DND-41 (cell line): ENCODE results near the gene MS4A13.
"Not testable (repeated sequence)": the region's sequence is repeated elsewhere in the genome, so short reads cannot be mapped to it uniquely, and the experiment has no call there.

ENCODE experiments used
- ATAC-seq: fragments of 200-7000 bp; cut with Tn5 transposase; 3 replicates; pipeline ENCODE4 v1.9.1; 2021; ENCODE audit warnings: low read depth; ENCODE audit not compliant: insufficient read depth
- DNase-seq: peaks from one replicate; pipeline ENCODE4 v3.0.0-alpha.2; 2020
- H2AFZ ChIP-seq: 2 replicates; pipeline ENCODE4 v1.6.0; 2012; ENCODE audit warnings: low read depth, low read length
- H3K27ac ChIP-seq: 2 replicates; pipeline ENCODE4 v1.5.1; 2012; ENCODE audit warnings: low read length, inconsistent platforms
- H3K27me3 ChIP-seq: fragments of 200-600 bp; sonication (generic); 2 replicates; pipeline ENCODE4 v1.6.0; 2012; ENCODE audit warnings: low read length, mild to moderate bottlenecking, inconsistent platforms; ENCODE audit not compliant: insufficient read depth, poor library complexity
- H3K36me3 ChIP-seq: 2 replicates; pipeline ENCODE4 v1.5.1; 2012; ENCODE audit warnings: low read length, inconsistent platforms; ENCODE audit not compliant: insufficient read depth
- H3K4me1 ChIP-seq: 2 replicates; pipeline ENCODE4 v1.5.1; 2012; ENCODE audit warnings: mild to moderate bottlenecking, low read length; ENCODE audit not compliant: insufficient read depth
- H3K4me2 ChIP-seq: 2 replicates; pipeline ENCODE4 v1.6.0; 2012; ENCODE audit warnings: mild to moderate bottlenecking, moderate library complexity, low read length, inconsistent platforms; ENCODE audit not compliant: insufficient read depth
- H3K4me3 ChIP-seq, 2 experiments: fragments of 200-600 bp in 1 of 2; shearing (Covaris generic) in 1 of 2; 2 replicates each; pipeline ENCODE4 v1.5.1; 2012 to 2016; ENCODE audit warnings: inconsistent platforms in 2 of 2, low read length in 2 of 2, mild to moderate bottlenecking in 2 of 2, low read depth in 1 of 2, moderate library complexity in 1 of 2
- H3K79me2 ChIP-seq: 2 replicates; pipeline ENCODE4 v1.6.0; 2012; ENCODE audit warnings: low read length, inconsistent platforms; ENCODE audit not compliant: insufficient read depth
- H3K9ac ChIP-seq: 2 replicates; pipeline ENCODE4 v1.6.0; 2012; ENCODE audit warnings: low read depth, mild to moderate bottlenecking, inconsistent platforms, low read length, moderate library complexity
- H3K9me3 ChIP-seq: 2 replicates; pipeline ENCODE4 v1.5.1; 2012; ENCODE audit warnings: low read length, moderate library complexity, mild to moderate bottlenecking, inconsistent platforms; ENCODE audit not compliant: insufficient read depth, severe bottlenecking
- H4K20me1 ChIP-seq: 2 replicates; pipeline ENCODE4 v1.6.0; 2012; ENCODE audit warnings: low read length; ENCODE audit not compliant: insufficient read depth
- EZH2 ChIP-seq: IDR thresholded peaks from 3 replicates; pipeline ENCODE4 v1.6.1; 2012; ENCODE audit warnings: borderline replicate concordance, low read depth, mild to moderate bottlenecking, moderate library complexity, low read length, inconsistent platforms; ENCODE audit not compliant: severe bottlenecking
- TF ChIP-seq, protein P1 (sequence below): IDR thresholded peaks from 2 replicates; pipeline ENCODE4 v1.5.1; 2012; ENCODE audit warnings: borderline replicate concordance, low read length, moderate library complexity, mild to moderate bottlenecking; ENCODE audit not compliant: poor library complexity, severe bottlenecking; ENCODE audit errors: extremely low read depth

MS4A13 gene

GRCh38 chr11:60528465-60528864 is 13.3 kb downstream of the MS4A13 start:
- no peaks in the 10 kb centered on the region for H4K20me1 ChIP-seq
- H3K4me3 ChIP-seq = no peak overlapping the region
- no peak overlapping the region for H3K27ac ChIP-seq
- DNase-seq = no peak
- H3K9me3 ChIP-seq = no peaks in the 10 kb centered on the region
- ATAC-seq = no peak
- no peak overlapping the region for H3K9ac ChIP-seq
- H3K36me3 ChIP-seq = no peaks in the 10 kb centered on the region
- H3K79me2 ChIP-seq = no peaks in the 10 kb centered on the region
- no peaks in the 10 kb centered on the region for H3K4me1 ChIP-seq
- TF ChIP-seq EZH2 = no peak
- TF ChIP-seq, protein P1, sequence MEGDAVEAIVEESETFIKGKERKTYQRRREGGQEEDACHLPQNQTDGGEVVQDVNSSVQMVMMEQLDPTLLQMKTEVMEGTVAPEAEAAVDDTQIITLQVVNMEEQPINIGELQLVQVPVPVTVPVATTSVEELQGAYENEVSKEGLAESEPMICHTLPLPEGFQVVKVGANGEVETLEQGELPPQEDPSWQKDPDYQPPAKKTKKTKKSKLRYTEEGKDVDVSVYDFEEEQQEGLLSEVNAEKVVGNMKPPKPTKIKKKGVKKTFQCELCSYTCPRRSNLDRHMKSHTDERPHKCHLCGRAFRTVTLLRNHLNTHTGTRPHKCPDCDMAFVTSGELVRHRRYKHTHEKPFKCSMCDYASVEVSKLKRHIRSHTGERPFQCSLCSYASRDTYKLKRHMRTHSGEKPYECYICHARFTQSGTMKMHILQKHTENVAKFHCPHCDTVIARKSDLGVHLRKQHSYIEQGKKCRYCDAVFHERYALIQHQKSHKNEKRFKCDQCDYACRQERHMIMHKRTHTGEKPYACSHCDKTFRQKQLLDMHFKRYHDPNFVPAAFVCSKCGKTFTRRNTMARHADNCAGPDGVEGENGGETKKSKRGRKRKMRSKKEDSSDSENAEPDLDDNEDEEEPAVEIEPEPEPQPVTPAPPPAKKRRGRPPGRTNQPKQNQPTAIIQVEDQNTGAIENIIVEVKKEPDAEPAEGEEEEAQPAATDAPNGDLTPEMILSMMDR = no peak
- H3K27me3 ChIP-seq = no peaks in the 10 kb centered on the region
- H2AFZ ChIP-seq = no peak overlapping the region
- no peak overlapping the region for H3K4me2 ChIP-seq

DNA sequence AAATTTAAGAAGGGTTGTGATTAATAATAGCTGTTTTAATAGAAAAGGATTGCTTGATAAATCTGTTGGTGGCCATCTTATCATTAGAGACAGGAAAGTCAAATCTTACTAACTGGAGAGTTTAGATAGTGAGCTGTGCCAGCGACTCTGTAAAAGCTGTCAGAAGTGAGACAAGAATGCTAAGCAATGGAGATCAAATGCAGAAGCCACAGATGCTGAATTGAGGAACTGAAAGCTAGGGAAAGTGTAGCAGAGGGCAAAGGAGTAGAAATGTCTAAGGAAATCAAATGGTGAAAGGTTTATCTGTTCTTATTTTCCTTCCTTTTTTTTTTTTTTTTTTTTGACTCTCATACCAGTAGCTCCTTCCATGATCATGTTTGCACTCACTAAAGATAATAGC is 13.7 kb downstream of the MS4A13 start:
- Histone ChIP-seq H3K36me3 (no peaks in the 10 kb centered on the region), H3K9me3 (no peaks in the 10 kb centered on the region), H3K4me2 (no peak overlapping the region), H4K20me1 (no peaks in the 10 kb centered on the region), H3K79me2 (no peaks in the 10 kb centered on the region), H2AFZ (no peak overlapping the region), H3K27me3 (no peaks in the 10 kb centered on the region), H3K9ac (no peak overlapping the region), H3K4me1 (no peaks in the 10 kb centered on the region), H3K27ac (no peak overlapping the region), H3K4me3 (no peak overlapping the region)
- no peak for DNase-seq
- no peak for ATAC-seq
- TF ChIP-seq, protein P1 = no peak
- no peak for TF ChIP-seq EZH2

- H3K27me3 ChIP-seq = no peaks in the 10 kb centered on the region
- no peak for TF ChIP-seq EZH2
- TF ChIP-seq, protein P1 = no peak
- no peaks in the 10 kb centered on the region for H4K20me1 ChIP-seq
These were observed 15.4 kb downstream of the MS4A13 start for GRCh38 chr11:60530454-60531100.

DNA sequence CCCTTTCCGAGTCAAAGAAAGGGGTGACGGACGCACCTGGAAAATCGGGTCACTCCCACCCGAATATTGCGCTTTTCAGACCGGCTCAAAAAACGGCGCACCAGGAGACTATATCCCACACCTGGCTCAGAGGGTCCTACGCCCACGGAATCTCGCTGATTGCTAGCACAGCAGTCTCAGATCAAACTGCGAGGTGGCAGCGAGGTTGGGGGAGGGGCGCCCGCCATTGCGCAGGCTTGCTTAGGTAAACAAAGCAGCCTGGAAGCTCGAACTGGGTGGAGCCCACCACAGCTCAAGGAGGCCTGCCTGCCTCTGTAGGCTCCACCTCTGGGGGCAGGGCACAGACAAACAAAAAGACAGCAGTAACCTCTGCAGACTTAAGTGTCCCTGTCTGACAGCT is 17.2 kb downstream of the MS4A13 start:
- not testable (repeated sequence) for H2AFZ ChIP-seq, H3K4me3 ChIP-seq, H3K27ac ChIP-seq, H3K36me3 ChIP-seq, H4K20me1 ChIP-seq, DNase-seq, H3K79me2 ChIP-seq, H3K9ac ChIP-seq, H3K4me1 ChIP-seq, H3K27me3 ChIP-seq, ATAC-seq, H3K9me3 ChIP-seq, H3K4me2 ChIP-seq

More at GRCh38 chr11:60530454-60531100, 15.4 kb downstream of the MS4A13 start:
- Histone ChIP-seq H3K9me3 (no peaks in the 10 kb centered on the region), H3K4me1 (no peaks in the 10 kb centered on the region), H3K27ac (no peak overlapping the region), H3K9ac (no peak overlapping the region), H3K36me3 (no peaks in the 10 kb centered on the region), H3K4me3 (no peak overlapping the region), H3K79me2 (no peaks in the 10 kb centered on the region), H3K4me2 (no peak overlapping the region), H2AFZ (no peak overlapping the region)
- ATAC-seq = no peak
- DNase-seq = no peak

DNA sequence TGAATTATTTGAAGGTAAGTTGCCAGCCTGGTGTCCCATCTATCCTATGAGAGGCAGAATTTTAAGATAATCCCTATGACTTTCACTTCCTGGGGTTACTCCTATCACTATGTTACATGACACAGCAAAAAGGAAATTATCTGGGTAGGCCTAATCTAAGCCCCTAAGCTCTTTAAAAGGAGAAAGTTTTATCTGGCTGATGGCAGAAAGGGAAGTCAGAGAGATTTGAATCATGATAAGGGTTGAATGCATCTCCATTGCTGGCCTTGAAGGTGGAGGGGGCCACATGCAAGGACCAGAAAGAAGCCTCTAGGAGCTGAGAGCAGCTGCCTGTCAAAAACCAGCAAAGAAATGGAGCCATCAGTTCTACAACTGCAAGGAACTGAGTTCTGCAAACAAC is 23.4 kb downstream of the MS4A13 start:
- H3K9ac ChIP-seq, H2AFZ ChIP-seq, H3K4me3 ChIP-seq, H3K79me2 ChIP-seq, H3K9me3 ChIP-seq, DNase-seq, H3K27me3 ChIP-seq, H3K36me3 ChIP-seq, H4K20me1 ChIP-seq, H3K4me1 ChIP-seq, H3K4me2 ChIP-seq, H3K27ac ChIP-seq: not testable (repeated sequence)
- peak; percentile 85 for ATAC-seq
